ENCODE measurements around the gene SAP30L. TPM values are rescaled to one million over a fixed set of nuclear protein-coding genes. Genes with fewer than 3 reads are reported as not detected.

The SAP30L gene
- total RNA-seq, 2 experiments from 2014 or later: 29.3 to 30.3 TPM

GRCh38 chr5:154428208-154428607, 17.6 kb upstream of the SAP30L start:
- no peaks in the 10 kb centered on the region for H3K27me3 Mint-ChIP-seq (ENCODE audit: low read depth)
- CTCF ChIA-PET: interaction anchor here (0.6 kb wide), 1 partner anchor 316 kb away, joined by 5 read pairs; no protein-coding TSS in a partner anchor
- H3K4me1 Mint-ChIP-seq (ENCODE audit: low read depth): peaks cover 2% of the 10 kb centered on the region
- peaks cover 23% of the 10 kb centered on the region for H3K36me3 Mint-ChIP-seq (ENCODE audit: low read depth)
- peaks cover 7% of the 10 kb centered on the region for H3K9me3 Mint-ChIP-seq
- H3K27ac Mint-ChIP-seq: no peak overlapping the region
- no peak for DNase-seq
- no peak overlapping the region for H3K4me3 Mint-ChIP-seq
- intact Hi-C loops (cut with micrococcal nuclease): no loop called here

- Mint-ChIP-seq H3K27me3 (ENCODE audit: low read depth) (no peaks in the 10 kb centered on the region), H3K4me1 (ENCODE audit: low read depth) (peaks cover 2% of the 10 kb centered on the region), H3K9me3 (peaks cover 1% of the 10 kb centered on the region), H3K36me3 (ENCODE audit: low read depth) (peaks cover 25% of the 10 kb centered on the region), H3K4me3 (no peak overlapping the region), H3K27ac (no peak overlapping the region)
- intact Hi-C loops (cut with micrococcal nuclease): no loop called here
- DNase-seq: no peak
- CTCF ChIA-PET: no interaction called here
Observed at GRCh38 chr5:154429341-154429740, 16.5 kb upstream of the SAP30L start.

- CTCF ChIA-PET: interaction anchor here (1.1 kb wide), 1 partner anchor 9 kb away, joined by 3 read pairs; no protein-coding TSS in a partner anchor
- intact Hi-C loops (cut with micrococcal nuclease): no loop called here
- no peak overlapping the region for H3K4me3 Mint-ChIP-seq
Observed at GRCh38 chr5:154430466-154430865, 15.3 kb upstream of the SAP30L start.

GRCh38 chr5:154430961-154431630, 14.7 kb upstream of the SAP30L start:
- intact Hi-C loops (cut with micrococcal nuclease): no loop called here
- no peak for DNase-seq
- Mint-ChIP-seq H3K36me3 (ENCODE audit: low read depth) (peaks cover 28% of the 10 kb centered on the region), H3K4me1 (ENCODE audit: low read depth) (no peaks in the 10 kb centered on the region), H3K9me3 (peaks cover 1% of the 10 kb centered on the region), H3K27ac (no peak overlapping the region), H3K27me3 (ENCODE audit: low read depth) (no peaks in the 10 kb centered on the region), H3K4me3 (no peak overlapping the region)
- CTCF ChIA-PET: interaction anchor here (0.6 to 1.1 kb wide), 2 partner anchors 9 to 17 kb away, joined by 3 read pairs; no protein-coding TSS in a partner anchor

More at GRCh38 chr5:154430466-154430865, 15.3 kb upstream of the SAP30L start:
- DNase-seq: no peak
- Mint-ChIP-seq H3K27ac (no peak overlapping the region), H3K27me3 (ENCODE audit: low read depth) (no peaks in the 10 kb centered on the region), H3K9me3 (peaks cover 1% of the 10 kb centered on the region), H3K36me3 (ENCODE audit: low read depth) (peaks cover 23% of the 10 kb centered on the region), H3K4me1 (ENCODE audit: low read depth) (no peaks in the 10 kb centered on the region)

- intact Hi-C loops (cut with micrococcal nuclease): no loop called here
- CTCF ChIA-PET: no interaction called here
- Mint-ChIP-seq H3K4me1 (ENCODE audit: low read depth) (no peaks in the 10 kb centered on the region), H3K9me3 (no peaks in the 10 kb centered on the region), H3K27ac (no peak overlapping the region), H3K27me3 (ENCODE audit: low read depth) (no peaks in the 10 kb centered on the region), H3K36me3 (ENCODE audit: low read depth) (peaks cover 46% of the 10 kb centered on the region), H3K4me3 (no peak overlapping the region)
- no peak for DNase-seq
Observed at GRCh38 chr5:154435226-154435625, 10.6 kb upstream of the SAP30L start.

DNA sequence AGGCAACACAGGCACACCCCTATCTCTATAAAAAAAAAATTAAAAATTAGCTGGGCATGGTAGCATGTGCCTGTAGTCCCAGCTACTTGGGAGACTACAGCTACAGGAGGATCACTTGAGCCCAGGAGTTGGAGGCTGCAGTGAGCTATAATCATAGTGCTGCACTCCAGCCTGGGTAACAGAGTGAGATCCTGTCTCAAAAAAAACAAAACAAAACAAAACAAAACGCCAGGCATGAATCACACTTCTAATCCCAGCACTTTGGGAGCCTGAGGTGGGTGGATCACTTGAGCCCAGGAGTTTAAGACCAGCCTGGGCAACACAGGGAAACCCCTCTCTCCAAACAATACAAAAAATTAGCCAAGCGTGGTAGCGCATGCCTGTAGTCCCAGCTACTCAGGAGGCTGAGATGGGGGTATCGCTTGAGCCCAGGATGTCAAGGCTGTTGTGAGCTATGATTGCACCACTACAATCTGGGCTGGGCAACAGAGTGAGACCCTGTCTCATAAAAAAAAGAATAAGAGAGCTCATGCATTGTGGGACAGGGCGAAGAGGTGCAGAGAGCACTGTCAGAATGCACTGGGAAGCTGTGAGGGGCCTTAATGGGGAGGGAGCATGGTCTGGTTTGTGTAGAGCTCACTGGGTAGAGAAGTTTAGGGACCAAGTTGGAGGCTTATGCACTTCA, 8.4 kb upstream of the SAP30L start:
- Mint-ChIP-seq H3K4me1 (ENCODE audit: low read depth) (peaks cover 4% of the 10 kb centered on the region), H3K27me3 (ENCODE audit: low read depth) (no peaks in the 10 kb centered on the region), H3K27ac (no peak overlapping the region), H3K36me3 (ENCODE audit: low read depth) (peaks cover 61% of the 10 kb centered on the region), H3K9me3 (no peaks in the 10 kb centered on the region), H3K4me3 (no peak overlapping the region)
- intact Hi-C loops (cut with micrococcal nuclease): no loop called here
- no peak for DNase-seq
- CTCF ChIA-PET: no interaction called here

GRCh38 chr5:154440540-154440939, 5.3 kb upstream of the SAP30L start:
- Mint-ChIP-seq H3K27me3 (ENCODE audit: low read depth) (no peaks in the 10 kb centered on the region), H3K4me1 (ENCODE audit: low read depth) (peaks cover 9% of the 10 kb centered on the region), H3K4me3 (no peak overlapping the region), H3K27ac (no peak overlapping the region), H3K36me3 (ENCODE audit: low read depth) (peaks cover 54% of the 10 kb centered on the region), H3K9me3 (no peaks in the 10 kb centered on the region)
- CTCF ChIA-PET: no interaction called here
- no peak for DNase-seq
- intact Hi-C loops (cut with micrococcal nuclease): no loop called here

- Mint-ChIP-seq H3K4me3 (no peak overlapping the region), H3K27ac (no peak overlapping the region), H3K36me3 (ENCODE audit: low read depth) (peaks cover 42% of the 10 kb centered on the region), H3K27me3 (ENCODE audit: low read depth) (no peaks in the 10 kb centered on the region), H3K4me1 (ENCODE audit: low read depth) (peaks cover 18% of the 10 kb centered on the region), H3K9me3 (no peaks in the 10 kb centered on the region)
- CTCF ChIA-PET: no interaction called here
- intact Hi-C loops (cut with micrococcal nuclease): no loop called here
- no peak for DNase-seq
Observed at GRCh38 chr5:154442801-154443200, 3.0 kb upstream of the SAP30L start.

GRCh38 chr5:154444556-154445421, 1.0 kb upstream of the SAP30L start:
- peak overlapping the region; percentile 92 for H3K27ac Mint-ChIP-seq
- peak overlapping the region; percentile 98 for H3K4me3 Mint-ChIP-seq
- peaks cover 31% of the 10 kb centered on the region for H3K36me3 Mint-ChIP-seq (ENCODE audit: low read depth)
- CTCF ChIA-PET: no interaction called here
- peaks cover 36% of the 10 kb centered on the region for H3K4me1 Mint-ChIP-seq (ENCODE audit: low read depth)
- no peaks in the 10 kb centered on the region for H3K9me3 Mint-ChIP-seq
- H3K27me3 Mint-ChIP-seq (ENCODE audit: low read depth): no peaks in the 10 kb centered on the region
- DNase-seq: peak; percentile 23
- intact Hi-C loops (cut with micrococcal nuclease): loop anchor here (1.0 to 2.0 kb wide), 9 partner anchors 42 to 494 kb away; partner anchors contain the start of genes CNOT8, FAM114A2, GALNT10 and GEMIN5

- Mint-ChIP-seq H3K4me1 (ENCODE audit: low read depth) (peaks cover 42% of the 10 kb centered on the region), H3K27ac (peak overlapping the region; percentile 41), H3K27me3 (ENCODE audit: low read depth) (no peaks in the 10 kb centered on the region), H3K36me3 (ENCODE audit: low read depth) (peaks cover 27% of the 10 kb centered on the region), H3K9me3 (no peaks in the 10 kb centered on the region), H3K4me3 (peak overlapping the region; percentile 84)
- CTCF ChIA-PET: interaction anchor here (0.6 to 1.9 kb wide), 3 partner anchors 20 to 189 kb away, joined by 3 to 4 read pairs (median 4); no protein-coding TSS in a partner anchor
- intact Hi-C loops (cut with micrococcal nuclease): loop anchor here (2.0 kb wide), 1 partner anchor 68 kb away; no protein-coding TSS in a partner anchor
- peak; percentile 59 for DNase-seq
Observed at GRCh38 chr5:154446195-154447088, 645 bp downstream of the SAP30L start.

GRCh38 chr5:154447089-154447725, 1.4 kb downstream of the SAP30L start:
- no peaks in the 10 kb centered on the region for H3K9me3 Mint-ChIP-seq
- DNase-seq: no peak
- peak overlapping the region; percentile 41 for H3K27ac Mint-ChIP-seq
- peak overlapping the region; percentile 84 for H3K4me3 Mint-ChIP-seq
- H3K36me3 Mint-ChIP-seq (ENCODE audit: low read depth): peaks cover 22% of the 10 kb centered on the region
- no peaks in the 10 kb centered on the region for H3K27me3 Mint-ChIP-seq (ENCODE audit: low read depth)
- peaks cover 41% of the 10 kb centered on the region for H3K4me1 Mint-ChIP-seq (ENCODE audit: low read depth)
- CTCF ChIA-PET: interaction anchor here (0.6 to 1.9 kb wide), 4 partner anchors 19 to 188 kb away, joined by 3 to 4 read pairs (median 4); no protein-coding TSS in a partner anchor
- intact Hi-C loops (cut with micrococcal nuclease): loop anchor here (2.0 kb wide), 1 partner anchor 68 kb away; no protein-coding TSS in a partner anchor

Data from activated naive CD4-positive, alpha-beta T cell treated with anti-CD3 and anti-CD28 coated beads for 36 hours (primary cell).